ENCODE data around the gene SNRPF.

- TF ChIP-seq CTCF (IDR thresholded peaks at IDR 0.05) (peak in 4 of 6 experiments; percentile 50 to 71 (median 53)), POLR2A (IDR thresholded peaks at IDR 0.05) (no peak)
Measured at GRCh38 chr12:95848575-95849388, 10.0 kb upstream of the SNRPF start.
